Lung (tissue), 12 donors: ENCODE data around the gene DDX42. TPM values are rescaled to one million over a fixed set of nuclear protein-coding genes. Genes with fewer than 3 reads are reported as not detected.
"Not testable (repeated sequence)": the region's sequence is repeated elsewhere in the genome, so short reads cannot be mapped to it uniquely, and the experiment has no call there.

Experiments
- ATAC-seq: fragments of 200-7000 bp; cut with Tn5 transposase; one replicate; pipeline ENCODE4 v1.9.1; 2020; ENCODE audit warnings: moderate number of reproducible peaks; ENCODE audit not compliant: insufficient read depth, low FRiP score
- DNase-seq, 3 donors: peaks; one replicate each; pipeline ENCODE4 v3.0.0-alpha.2; 2013 to 2017
- H3K27ac ChIP-seq, 2 donors: one replicate each; pipeline ENCODE4 v1.5.1; 2013; ENCODE audit warnings: mild to moderate bottlenecking in 2 of 2, moderate library complexity in 2 of 2, control low read depth in 1 of 2, inconsistent platforms in 1 of 2, low read depth in 1 of 2, low read length in 1 of 2
- H3K27me3 ChIP-seq, 3 donors: one replicate each; pipeline ENCODE4 v1.5.1; 2013; ENCODE audit warnings: low read length in 2 of 3; ENCODE audit not compliant: control insufficient read depth in 3 of 3, insufficient read depth in 3 of 3
- H3K36me3 ChIP-seq, 4 donors: one replicate each; pipeline ENCODE4 v1.5.1; 2013; ENCODE audit warnings: low read length in 4 of 4, mild to moderate bottlenecking in 1 of 4, moderate library complexity in 1 of 4; ENCODE audit not compliant: control insufficient read depth in 4 of 4, insufficient read depth in 4 of 4
- H3K4me1 ChIP-seq, 5 donors: one replicate each; pipeline ENCODE4 v1.5.1; 2013; ENCODE audit warnings: low read length in 5 of 5, mild to moderate bottlenecking in 2 of 5, moderate library complexity in 1 of 5; ENCODE audit not compliant: control insufficient read depth in 5 of 5, insufficient read depth in 5 of 5
- H3K4me3 ChIP-seq: one replicate; pipeline ENCODE4 v1.5.1; 2013; ENCODE audit warnings: mild to moderate bottlenecking, control low read depth, moderate library complexity
- H3K9ac ChIP-seq, 2 donors: one replicate each; pipeline ENCODE4 v1.5.1; 2013; ENCODE audit warnings: low read length in 2 of 2, control low read depth in 1 of 2; ENCODE audit not compliant: insufficient read depth in 1 of 2
- H3K9me3 ChIP-seq, 4 donors: one replicate each; pipeline ENCODE4 v1.5.1; 2013; ENCODE audit warnings: low read length in 3 of 4, mild to moderate bottlenecking in 1 of 4, moderate library complexity in 1 of 4; ENCODE audit not compliant: control insufficient read depth in 4 of 4, insufficient read depth in 3 of 4
- CTCF ChIP-seq: IDR thresholded peaks from 2 replicates; pipeline ENCODE4 v1.5.1; 2012; ENCODE audit warnings: mild to moderate bottlenecking; ENCODE audit errors: control extremely low read depth, extremely low read depth
- WGBS, 2 donors: extraction: QIAGEN DNeasy Blood & Tissue Kit; methylation state at CpG; one replicate each; pipeline ENCODE4 v1.1.7; 2013; 5-methylcytosine and 5-hydroxymethylcytosine counted together
- polyA plus RNA-seq, 2 donors: library from polyadenylated mRNA; stranded (reverse); fragments of 200-250 nt; gene quantifications; one replicate each; pipeline ENCODE4 v1.2.1, GENCODE V29; 2013
- total RNA-seq, 2 donors: library from RNA; depleted of rRNA in 1 of 2; stranded (reverse); fragments of >200 nt in 1 of 2; gene quantifications; one replicate each; pipeline ENCODE4 v1.2.1, GENCODE V29; 2014 to 2021
- donor health status: control.
- donor health status: control.
- donor health status: Bipolar disorder and iron deficiency.
- donor health status: healthy.
- donor health status: DM: yes; HTN: yes; CAD: no.

The DDX42 gene
- total and polyA plus RNA-seq, 4 donors: 47.8 to 153 (median 75.9) TPM

GRCh38 chr17:63850401-63850800 is 76.4 kb downstream of the DDX42 start:
- Histone ChIP-seq H3K4me1 (peaks cover 0 to 3% (median 0%) of the 10 kb centered on the region in 5 donors), H3K27me3 (no peaks in the 10 kb centered on the region), H3K9ac (no peak overlapping the region), H3K36me3 (no peaks in the 10 kb centered on the region), H3K9me3 (no peaks in the 10 kb centered on the region), H3K27ac (no peak overlapping the region), H3K4me3 (no peak overlapping the region)
- peak in 2 of 3 donors; percentile 44 to 69 for DNase-seq
- no peak for TF ChIP-seq CTCF
- ATAC-seq: no peak
- WGBS, 2 donors: 63 to 79% methylated on average over 9 of the region's 9 CpGs

GRCh38 chr17:63853260-63853659 is 79.3 kb downstream of the DDX42 start:
- DNase-seq: no peak
- H3K27me3 ChIP-seq: no peaks in the 10 kb centered on the region
- 92 to 96% methylated on average over 2 of the region's 2 CpGs for WGBS, 2 donors
- no peak for ATAC-seq
- no peaks in the 10 kb centered on the region for H3K36me3 ChIP-seq
- no peaks in the 10 kb centered on the region for H3K9me3 ChIP-seq
- H3K4me1 ChIP-seq: no peaks in the 10 kb centered on the region
- H3K9ac ChIP-seq: no peak overlapping the region
- TF ChIP-seq CTCF: no peak
- H3K4me3 ChIP-seq: no peak overlapping the region
- no peak overlapping the region for H3K27ac ChIP-seq

GRCh38 chr17:63854709-63855108 is 80.7 kb downstream of the DDX42 start:
- no peak for DNase-seq
- no peak for TF ChIP-seq CTCF
- Histone ChIP-seq H3K27ac (no peak overlapping the region), H3K9ac (no peak overlapping the region), H3K36me3 (no peaks in the 10 kb centered on the region), H3K27me3 (no peaks in the 10 kb centered on the region), H3K9me3 (no peaks in the 10 kb centered on the region), H3K4me1 (no peaks in the 10 kb centered on the region), H3K4me3 (no peak overlapping the region)
- ATAC-seq: no peak
- WGBS, 2 donors: 85 to 95% methylated on average over 5 of the region's 5 CpGs

GRCh38 chr17:63855185-63855584 is 81.2 kb downstream of the DDX42 start:
- no peak overlapping the region for H3K4me3 ChIP-seq
- peaks cover 0 to 1% (median 0%) of the 10 kb centered on the region in 3 donors for H3K27me3 ChIP-seq
- no peak for TF ChIP-seq CTCF
- DNase-seq (no peak), ATAC-seq (no peak)
- H3K36me3 ChIP-seq: no peaks in the 10 kb centered on the region
- H3K9ac ChIP-seq: no peak overlapping the region
- WGBS, 2 donors: 93 to 94% methylated on average over 8 of the region's 8 CpGs
- no peaks in the 10 kb centered on the region for H3K9me3 ChIP-seq
- no peak overlapping the region for H3K27ac ChIP-seq
- H3K4me1 ChIP-seq: no peaks in the 10 kb centered on the region

- not testable (repeated sequence) for H3K9me3 ChIP-seq, H3K36me3 ChIP-seq, ATAC-seq, H3K4me1 ChIP-seq, H3K27me3 ChIP-seq, H3K27ac ChIP-seq, DNase-seq, H3K4me3 ChIP-seq, H3K9ac ChIP-seq
- 91 to 94% methylated on average over 8 of the region's 8 CpGs for WGBS, 2 donors
These were observed 82.5 kb downstream of the DDX42 start for GRCh38 chr17:63856425-63856824.
